Neuronal stem cell (in vitro differentiated cells): ENCODE results near the gene DEGS2.

Experiments
- DNase-seq: peaks from one replicate; pipeline ENCODE4 v3.0.0-alpha.2; 2013; ENCODE audit warnings: low spot score
- H2AFZ ChIP-seq: one replicate; pipeline ENCODE4 v1.6.1; 2013; ENCODE audit warnings: mild to moderate bottlenecking, low read length, inconsistent platforms
- H2AK5ac ChIP-seq: 2 replicates; pipeline ENCODE4 v1.6.1; 2013; ENCODE audit warnings: low read depth, mild to moderate bottlenecking, inconsistent platforms, low read length, moderate library complexity, mixed read lengths
- H2BK120ac ChIP-seq: 2 replicates; pipeline ENCODE4 v1.6.1; 2013; ENCODE audit warnings: low read depth, mild to moderate bottlenecking, inconsistent platforms, low read length, moderate library complexity, mixed read lengths
- H2BK12ac ChIP-seq: one replicate; pipeline ENCODE4 v1.6.1; 2013; ENCODE audit warnings: low read length, inconsistent platforms
- H2BK15ac ChIP-seq: 2 replicates; pipeline ENCODE4 v1.6.1; 2013; ENCODE audit warnings: mild to moderate bottlenecking, low read length, inconsistent platforms, mixed read lengths
- H2BK5ac ChIP-seq: one replicate; pipeline ENCODE4 v1.6.1; 2013; ENCODE audit warnings: inconsistent platforms, mild to moderate bottlenecking, low read length, moderate library complexity
- H3K14ac ChIP-seq: one replicate; pipeline ENCODE4 v1.6.1; 2013; ENCODE audit warnings: low read length, inconsistent platforms
- H3K18ac ChIP-seq: 2 replicates; pipeline ENCODE4 v1.6.1; 2013; ENCODE audit warnings: low read length, inconsistent platforms
- H3K23ac ChIP-seq: 2 replicates; pipeline ENCODE4 v1.6.1; 2013; ENCODE audit warnings: low read depth, mild to moderate bottlenecking, mixed read lengths, low read length, inconsistent platforms; ENCODE audit not compliant: poor library complexity
- H3K27ac ChIP-seq: replicated peaks from 3 replicates; pipeline ENCODE4 v1.5.1; 2013; ENCODE audit warnings: low read length, inconsistent platforms
- H3K27me3 ChIP-seq, 3 experiments: 2 replicates each; pipeline ENCODE4 v1.6.1; 2013; ENCODE audit warnings: low read length in 3 of 3, mild to moderate bottlenecking in 2 of 3, inconsistent platforms in 1 of 3, low read depth in 1 of 3, mixed read lengths in 1 of 3, moderate library complexity in 1 of 3; ENCODE audit not compliant: control insufficient read depth in 3 of 3, insufficient read depth in 3 of 3
- H3K36me3 ChIP-seq, 2 donors: replicated peaks in 1 of 2; 2 replicates each; pipeline ENCODE4 v1.6.1; 2013; ENCODE audit warnings: low read length in 2 of 2; ENCODE audit not compliant: control insufficient read depth in 2 of 2, insufficient read depth in 2 of 2
- H3K4ac ChIP-seq: 2 replicates; pipeline ENCODE4 v1.6.1; 2013; ENCODE audit warnings: inconsistent platforms, mild to moderate bottlenecking, low read length, moderate library complexity
- H3K4me1 ChIP-seq, 2 donors: 1 replicate in 1 of 2; 2 replicates in 1 of 2; pipeline ENCODE4 v1.6.1; 2013; ENCODE audit warnings: low read length in 2 of 2, low read depth in 1 of 2; ENCODE audit not compliant: control insufficient read depth in 2 of 2, insufficient read depth in 1 of 2
- H3K4me2 ChIP-seq: one replicate; pipeline ENCODE4 v1.6.1; 2013; ENCODE audit warnings: mild to moderate bottlenecking, low read length, inconsistent platforms; ENCODE audit not compliant: insufficient read depth, poor library complexity, severe bottlenecking
- H3K4me3 ChIP-seq, 2 donors: 2 replicates each; pipeline ENCODE4 v1.5.1; 2013; ENCODE audit warnings: low read length in 2 of 2, mild to moderate bottlenecking in 2 of 2, inconsistent platforms in 1 of 2, moderate library complexity in 1 of 2
- H3K79me1 ChIP-seq: one replicate; pipeline ENCODE4 v1.6.1; 2013; ENCODE audit warnings: low read depth, mild to moderate bottlenecking, inconsistent platforms, low read length, moderate library complexity
- H3K9ac ChIP-seq: one replicate; pipeline ENCODE4 v1.6.1; 2013; ENCODE audit warnings: mild to moderate bottlenecking, low read depth, low read length, inconsistent platforms; ENCODE audit not compliant: poor library complexity
- H3K9me3 ChIP-seq, 2 donors: replicated peaks in 1 of 2; 2 replicates each; pipeline versions ENCODE3 to v1.6.1; 2013; ENCODE audit warnings: low read length in 2 of 2, mild to moderate bottlenecking in 2 of 2, inconsistent platforms in 1 of 2, low read depth in 1 of 2, mixed read lengths in 1 of 2, moderate library complexity in 1 of 2; ENCODE audit not compliant: control insufficient read depth in 2 of 2, insufficient read depth in 1 of 2
- H4K8ac ChIP-seq: one replicate; pipeline ENCODE4 v1.6.1; 2013; ENCODE audit warnings: low read depth, mild to moderate bottlenecking, inconsistent platforms, low read length, moderate library complexity
- H4K91ac ChIP-seq: one replicate; pipeline ENCODE4 v1.6.1; 2013; ENCODE audit warnings: low read length, low read depth, mild to moderate bottlenecking, inconsistent platforms; ENCODE audit not compliant: poor library complexity
- WGBS, 2 donors: extraction: QIAGEN DNeasy Blood & Tissue Kit; methylation state at CpG; one replicate each; pipeline ENCODE4 v1.1.7; 2013; ENCODE audit warnings: missing lambda C conversion rate in 2 of 2, mixed read lengths in 1 of 2; ENCODE audit not compliant: insufficient read length in 2 of 2, insufficient replicate concordance in 1 of 2; ENCODE audit errors: extremely low coverage in 2 of 2; 5-methylcytosine and 5-hydroxymethylcytosine counted together

DEGS2 gene

GRCh38 chr14:100152091-100152490 is 7.4 kb downstream of the DEGS2 start:
- no peak overlapping the region for H3K27ac ChIP-seq
- no peaks in the 10 kb centered on the region for H3K36me3 ChIP-seq
- no peak overlapping the region for H2BK15ac ChIP-seq
- H4K91ac ChIP-seq: no peak overlapping the region
- H2BK12ac ChIP-seq: no peak overlapping the region
- H3K4me1 ChIP-seq: peaks cover 0 to 2% of the 10 kb centered on the region in 2 donors
- no peak overlapping the region for H3K23ac ChIP-seq
- H3K18ac ChIP-seq: no peak overlapping the region
- no peak overlapping the region for H3K4me2 ChIP-seq
- no CpG with 5 or more reads among the region's 10 CpGs for WGBS, 2 donors
- no peak for DNase-seq
- no peak overlapping the region for H3K9ac ChIP-seq
- H3K14ac ChIP-seq: no peak overlapping the region
- H3K4ac ChIP-seq: no peak overlapping the region
- peaks cover 9 to 10% of the 10 kb centered on the region in 2 donors for H3K9me3 ChIP-seq
- no peak overlapping the region for H2AK5ac ChIP-seq
- H3K4me3 ChIP-seq: no peak overlapping the region
- H3K27me3 ChIP-seq: peaks cover 0 to 12% (median 3%) of the 10 kb centered on the region in 3 experiments
- no peak overlapping the region for H4K8ac ChIP-seq
- H2AFZ ChIP-seq: no peak overlapping the region
- no peak overlapping the region for H2BK5ac ChIP-seq
- H2BK120ac ChIP-seq: no peak overlapping the region
- peaks cover 4% of the 10 kb centered on the region for H3K79me1 ChIP-seq

- Histone ChIP-seq H3K79me1 (peaks cover 2% of the 10 kb centered on the region), H4K91ac (no peak overlapping the region), H3K4me2 (no peak overlapping the region), H3K18ac (peak overlapping the region; percentile 13), H3K36me3 (no peaks in the 10 kb centered on the region), H2BK15ac (no peak overlapping the region), H2BK12ac (no peak overlapping the region), H3K9me3 (peaks cover 9 to 10% of the 10 kb centered on the region in 2 donors), H2BK120ac (no peak overlapping the region), H3K27me3 (peaks cover 0 to 2% (median 0%) of the 10 kb centered on the region in 3 experiments), H2BK5ac (peak overlapping the region; percentile 83), H4K8ac (peak overlapping the region; percentile 9), H3K4me1 (peaks cover 0 to 2% of the 10 kb centered on the region in 2 donors), H3K4ac (no peak overlapping the region), H3K27ac (no peak overlapping the region), H3K4me3 (no peak overlapping the region), H3K23ac (no peak overlapping the region), H2AFZ (no peak overlapping the region), H3K14ac (peak overlapping the region; percentile 3), H2AK5ac (peak overlapping the region; percentile 97), H3K9ac (no peak overlapping the region)
- no peak for DNase-seq
- WGBS, 2 donors: no CpG with 5 or more reads among the region's 12 CpGs
Observed at GRCh38 chr14:100150932-100151587, 8.4 kb downstream of the DEGS2 start.

GRCh38 chr14:100149851-100150611 is 9.4 kb downstream of the DEGS2 start:
- no peak overlapping the region for H3K4me3 ChIP-seq
- peak overlapping the region; percentile 41 for H2BK12ac ChIP-seq
- H2BK15ac ChIP-seq: no peak overlapping the region
- no CpG with 5 or more reads among the region's 21 CpGs for WGBS, 2 donors
- H3K4me1 ChIP-seq: no peaks in the 10 kb centered on the region
- peak overlapping the region; percentile 82 for H2BK5ac ChIP-seq
- H3K4ac ChIP-seq: no peak overlapping the region
- peak overlapping the region; percentile 22 for H4K91ac ChIP-seq
- H2AK5ac ChIP-seq: peak overlapping the region; percentile 97
- H3K4me2 ChIP-seq: no peak overlapping the region
- no peak overlapping the region for H2AFZ ChIP-seq
- no peaks in the 10 kb centered on the region for H3K36me3 ChIP-seq
- H3K9me3 ChIP-seq: peaks cover 7 to 9% of the 10 kb centered on the region in 2 donors
- peak overlapping the region; percentile 96 for H3K23ac ChIP-seq
- peak overlapping the region; percentile 83 for H3K18ac ChIP-seq
- no peak overlapping the region for H2BK120ac ChIP-seq
- peak overlapping the region; percentile 82 for H4K8ac ChIP-seq
- no peak overlapping the region for H3K27ac ChIP-seq
- peak overlapping the region; percentile 72 for H3K9ac ChIP-seq
- peaks cover 2% of the 10 kb centered on the region for H3K79me1 ChIP-seq
- H3K27me3 ChIP-seq: no peaks in the 10 kb centered on the region
- H3K14ac ChIP-seq: peak overlapping the region; percentile 94
- DNase-seq: no peak
